HFF-Myc (cell line): ENCODE measurements around the gene MAST4.
A peak's percentile ranks its signal among the peaks of the same experiment; 100 is the strongest.
"Not testable (repeated sequence)": the region's sequence is repeated elsewhere in the genome, so short reads cannot be mapped to it uniquely, and the experiment has no call there.

Experiments
- DNase-seq: peaks from one replicate; pipeline ENCODE4 v3.0.0-alpha.2; 2011; ENCODE audit warnings: low read depth; ENCODE audit errors: extremely low read depth
- H3K4me3 ChIP-seq: replicated peaks from 2 replicates; pipeline ENCODE4 v1.5.1; 2011; ENCODE audit warnings: low read depth, mild to moderate bottlenecking, control low read depth, low read length
- TF ChIP-seq, protein P1 (sequence below): IDR thresholded peaks from 2 replicates; pipeline ENCODE4 v1.5.1; 2012; ENCODE audit warnings: mild to moderate bottlenecking, low read depth, low read length, control low read depth; ENCODE audit errors: missing control alignments

MAST4 gene

DNA sequence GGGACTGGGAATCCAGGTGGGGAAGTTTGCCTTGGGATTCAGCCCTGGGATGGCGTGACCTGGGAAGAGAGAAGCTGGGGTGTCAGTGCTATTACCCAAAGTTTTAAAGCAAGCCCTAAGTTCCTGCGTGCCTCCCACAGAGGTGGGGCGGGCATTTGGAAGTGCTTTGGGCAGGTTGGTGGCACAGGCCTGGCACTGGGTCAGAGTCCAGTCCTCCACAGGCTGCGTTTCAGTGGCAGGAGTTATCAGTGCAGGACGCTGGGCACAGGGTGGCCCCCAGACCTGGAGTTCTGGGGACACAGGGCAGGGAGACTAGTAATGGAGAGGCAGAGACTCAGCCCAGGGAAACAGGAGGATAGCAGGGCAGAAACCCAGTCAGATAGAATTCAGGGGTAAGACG lies 147.2 kb downstream of the MAST4 start:
- TF ChIP-seq, protein P1, sequence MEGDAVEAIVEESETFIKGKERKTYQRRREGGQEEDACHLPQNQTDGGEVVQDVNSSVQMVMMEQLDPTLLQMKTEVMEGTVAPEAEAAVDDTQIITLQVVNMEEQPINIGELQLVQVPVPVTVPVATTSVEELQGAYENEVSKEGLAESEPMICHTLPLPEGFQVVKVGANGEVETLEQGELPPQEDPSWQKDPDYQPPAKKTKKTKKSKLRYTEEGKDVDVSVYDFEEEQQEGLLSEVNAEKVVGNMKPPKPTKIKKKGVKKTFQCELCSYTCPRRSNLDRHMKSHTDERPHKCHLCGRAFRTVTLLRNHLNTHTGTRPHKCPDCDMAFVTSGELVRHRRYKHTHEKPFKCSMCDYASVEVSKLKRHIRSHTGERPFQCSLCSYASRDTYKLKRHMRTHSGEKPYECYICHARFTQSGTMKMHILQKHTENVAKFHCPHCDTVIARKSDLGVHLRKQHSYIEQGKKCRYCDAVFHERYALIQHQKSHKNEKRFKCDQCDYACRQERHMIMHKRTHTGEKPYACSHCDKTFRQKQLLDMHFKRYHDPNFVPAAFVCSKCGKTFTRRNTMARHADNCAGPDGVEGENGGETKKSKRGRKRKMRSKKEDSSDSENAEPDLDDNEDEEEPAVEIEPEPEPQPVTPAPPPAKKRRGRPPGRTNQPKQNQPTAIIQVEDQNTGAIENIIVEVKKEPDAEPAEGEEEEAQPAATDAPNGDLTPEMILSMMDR: no peak
- DNase-seq: no peak
- no peak overlapping the region for H3K4me3 ChIP-seq

DNA sequence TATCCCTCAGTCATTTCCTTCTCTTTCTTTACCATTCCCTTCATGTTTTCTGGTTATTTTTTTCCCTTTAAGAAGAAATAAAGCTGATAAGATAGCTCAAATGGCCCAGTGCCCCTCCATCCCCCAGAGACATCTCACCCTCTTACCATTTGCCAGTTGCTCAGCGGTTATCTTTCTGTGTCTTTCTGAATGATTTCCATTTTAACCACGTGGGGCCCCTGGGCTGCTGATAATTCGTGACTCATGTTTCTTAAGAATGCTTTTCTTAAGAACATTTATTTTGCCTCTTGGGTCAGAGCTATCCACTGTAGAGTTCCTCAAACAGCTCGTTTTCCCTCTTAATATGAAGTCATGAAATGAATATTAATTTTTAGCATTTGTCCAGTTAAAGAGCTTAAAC lies 147.8 kb downstream of the MAST4 start:
- no peak for DNase-seq
- no peak overlapping the region for H3K4me3 ChIP-seq
- TF ChIP-seq, protein P1: no peak

DNA sequence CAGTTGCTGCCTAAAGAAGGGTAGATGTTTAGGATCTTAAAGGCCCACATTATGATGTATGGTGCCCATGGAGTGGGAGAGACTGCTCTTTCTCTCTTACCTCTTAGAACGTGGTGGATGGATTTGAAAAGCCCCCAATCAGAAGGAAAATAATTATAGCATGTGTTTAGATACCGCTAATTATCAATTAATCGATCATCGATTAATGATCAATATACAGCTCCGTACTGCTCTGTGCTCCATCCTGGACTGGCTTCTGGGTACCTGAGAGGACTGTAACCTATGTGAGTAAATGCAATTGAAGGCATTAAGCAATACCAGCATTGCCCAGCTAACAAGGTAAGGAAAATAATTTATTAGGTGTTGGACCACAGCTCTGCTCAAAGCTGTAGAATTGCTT lies 149.1 kb downstream of the MAST4 start:
- DNase-seq: no peak
- no peak overlapping the region for H3K4me3 ChIP-seq
- TF ChIP-seq, protein P1: no peak

DNA sequence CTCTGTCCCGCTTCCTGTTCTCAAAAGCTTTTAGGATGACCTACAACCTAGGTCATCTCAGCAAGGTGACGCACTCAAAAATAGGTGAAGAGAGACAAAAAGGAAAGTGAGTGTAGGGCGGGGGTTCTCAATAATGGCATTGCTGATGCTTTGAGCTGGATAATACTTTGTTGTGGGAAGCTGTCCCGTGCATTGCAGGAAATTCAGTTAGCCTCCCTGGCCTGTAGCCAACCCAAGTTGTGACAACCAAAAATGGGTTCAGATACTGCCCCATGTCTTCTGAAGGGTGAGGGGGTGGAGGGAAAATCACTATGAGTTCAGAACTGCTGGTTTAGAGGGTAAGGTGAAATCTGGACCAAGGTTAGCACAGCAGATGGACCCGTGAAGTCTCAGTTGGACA lies 151.4 kb downstream of the MAST4 start:
- no peak for DNase-seq
- TF ChIP-seq, protein P1: no peak
- no peak overlapping the region for H3K4me3 ChIP-seq

DNA sequence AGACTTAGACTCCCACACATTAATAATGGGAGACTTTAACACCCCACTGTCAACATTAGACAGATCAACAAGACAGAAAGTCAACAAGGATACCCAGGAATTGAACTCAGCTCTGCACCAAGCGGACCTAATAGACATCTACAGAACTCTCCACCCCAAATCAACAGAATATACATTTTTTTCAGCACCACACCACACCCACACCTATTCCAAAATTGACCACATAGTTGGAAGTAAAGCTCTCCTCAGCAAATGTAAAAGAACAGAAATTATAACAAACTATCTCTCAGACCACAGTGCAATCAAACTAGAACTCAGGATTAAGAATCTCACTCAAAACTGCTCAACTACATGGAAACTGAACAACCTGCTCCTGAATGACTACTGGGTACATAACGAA lies 156.5 kb downstream of the MAST4 start:
- H3K4me3 ChIP-seq, DNase-seq: not testable (repeated sequence)

DNA sequence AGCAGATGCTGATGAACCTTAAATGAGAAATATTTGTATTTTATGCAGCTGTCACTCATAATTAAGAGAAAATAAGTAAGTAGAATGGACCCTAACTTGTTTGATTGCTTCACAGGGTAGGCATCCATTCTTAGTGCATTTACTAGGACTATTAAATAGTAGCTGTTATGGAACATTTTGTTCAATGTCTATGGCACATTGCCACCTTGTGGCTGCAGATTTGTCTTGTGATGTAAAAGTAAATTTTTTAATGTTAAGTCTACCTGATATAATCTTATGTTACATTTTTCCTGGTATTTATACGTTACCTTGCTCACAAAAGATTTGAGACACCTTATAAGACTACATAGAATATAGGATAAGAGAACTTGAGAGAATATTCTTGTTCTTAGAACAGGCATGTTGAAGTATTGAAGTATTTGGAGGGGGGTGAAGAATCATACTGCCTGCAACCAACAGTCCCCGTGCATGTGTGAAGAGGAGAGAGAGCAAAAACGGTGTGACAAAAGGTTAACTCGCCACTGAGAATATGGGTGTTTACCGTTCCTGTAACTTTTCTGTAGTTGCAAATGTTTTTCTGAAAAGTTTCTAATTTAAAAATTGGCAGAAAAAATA lies 161.1 kb downstream of the MAST4 start:
- TF ChIP-seq, protein P1: peak; percentile 10
- peak; percentile 11 for DNase-seq
- H3K4me3 ChIP-seq: no peak overlapping the region

DNA sequence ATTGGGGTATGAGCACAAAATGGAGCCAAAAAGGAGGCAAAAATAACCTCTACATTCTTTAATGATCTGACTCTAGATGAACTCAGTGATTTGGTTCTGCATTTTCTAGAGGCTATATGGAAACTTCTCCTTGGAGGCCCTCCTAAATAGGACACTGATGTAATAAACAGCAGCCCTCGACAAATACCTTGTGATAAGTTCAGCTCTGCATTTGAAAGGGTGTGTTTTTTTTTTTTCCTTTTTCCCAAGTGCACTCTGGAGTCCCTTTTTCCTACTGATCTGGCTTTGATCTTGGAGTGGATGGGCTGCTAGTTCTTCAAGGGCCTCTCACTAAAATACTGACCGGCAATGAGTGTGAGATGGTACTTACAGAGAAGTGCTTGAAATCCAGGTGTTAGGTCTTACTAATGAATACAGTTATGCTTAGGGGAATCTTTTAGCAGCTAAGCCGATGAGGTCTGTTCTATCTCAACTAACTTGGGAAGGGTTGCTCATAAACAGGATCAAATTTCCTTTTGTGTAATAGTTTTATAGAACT lies 161.7 kb downstream of the MAST4 start:
- no peak overlapping the region for H3K4me3 ChIP-seq
- TF ChIP-seq, protein P1: no peak
- DNase-seq: no peak
